NCI-H1105 treated with DMSO at 0.1 percent for 48 hours (cell line): Measurements from ENCODE around the gene TPM2.

Experiments used
- DNase-seq: peaks from one replicate; lab custom pipeline; 2025; lab: John Stamatoyannopoulos, UW

Gene TPM2

DNA sequence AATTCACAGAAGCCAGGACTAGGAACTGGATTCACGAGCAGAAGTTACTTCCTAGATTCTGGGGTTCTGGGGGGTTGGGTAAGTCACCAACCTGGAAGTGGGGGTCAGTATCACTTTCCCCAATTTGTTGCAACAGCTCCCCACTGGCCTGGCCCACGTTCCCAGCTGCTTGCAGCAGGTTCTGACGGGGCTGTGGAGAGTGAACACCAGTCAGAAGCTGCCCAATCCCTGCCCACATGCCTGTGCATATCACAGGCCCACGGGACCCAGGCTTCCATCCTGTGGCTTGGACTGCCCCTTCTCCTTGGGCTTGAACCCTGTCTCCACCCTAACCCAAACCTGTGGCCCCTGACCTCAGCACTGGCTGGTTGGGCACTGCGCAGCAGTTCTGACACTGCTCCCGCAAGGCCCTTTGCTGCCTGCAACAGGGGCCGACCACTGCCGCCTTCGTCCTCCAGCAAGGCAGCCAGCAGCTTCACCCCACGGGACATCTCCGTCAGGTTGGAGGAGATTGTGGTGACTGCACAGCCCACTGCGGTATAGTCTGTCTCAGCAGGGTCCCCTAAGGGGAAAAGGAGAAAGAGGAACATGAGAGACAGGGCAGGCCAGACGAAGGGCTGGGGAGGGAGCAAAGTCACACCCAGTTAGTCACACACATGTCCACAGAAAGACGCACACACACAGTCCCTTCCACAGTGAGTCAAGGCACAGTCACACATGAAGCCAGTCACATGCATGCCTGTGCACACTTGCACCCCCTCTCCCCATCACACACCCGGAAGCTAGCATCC lies 29.2 kb upstream of the TPM2 start:
- DNase-seq, result no peak

DNA sequence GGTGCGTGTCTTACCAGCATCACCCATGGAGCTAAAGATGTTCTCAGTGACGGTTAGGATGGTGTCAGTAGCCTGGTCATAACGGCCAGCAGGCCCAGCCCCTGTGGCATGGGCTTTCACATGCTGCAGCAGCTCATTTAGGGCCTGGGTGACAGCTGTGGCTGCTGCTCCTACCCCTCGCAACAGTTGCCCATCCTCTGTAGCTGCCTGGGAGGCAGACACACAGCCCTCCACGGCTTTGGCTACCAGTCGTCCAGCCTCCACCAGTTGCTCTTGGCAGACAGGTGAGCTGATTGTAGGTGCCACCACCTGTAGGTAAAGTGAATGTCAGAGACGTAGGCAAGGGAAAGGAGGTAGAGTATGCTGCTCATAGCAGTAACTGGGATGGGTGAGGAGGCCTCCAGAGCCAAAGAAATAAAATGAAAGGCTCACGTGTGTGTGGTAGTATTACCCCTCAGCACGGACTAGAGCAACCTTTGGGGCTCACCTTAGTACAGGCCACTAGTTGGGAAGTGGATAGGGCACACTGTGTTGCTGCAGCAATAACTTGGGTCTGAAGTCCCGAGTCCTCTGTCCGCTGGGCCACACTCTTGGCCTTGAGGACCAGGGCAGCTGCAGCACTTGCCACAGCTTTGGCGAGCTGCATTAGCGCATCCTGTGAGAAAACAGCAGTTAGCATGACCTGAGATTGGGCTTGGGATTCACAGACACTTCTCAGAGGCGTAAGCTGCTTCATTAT lies 27.6 kb upstream of the TPM2 start:
- DNase-seq, result no peak

DNA sequence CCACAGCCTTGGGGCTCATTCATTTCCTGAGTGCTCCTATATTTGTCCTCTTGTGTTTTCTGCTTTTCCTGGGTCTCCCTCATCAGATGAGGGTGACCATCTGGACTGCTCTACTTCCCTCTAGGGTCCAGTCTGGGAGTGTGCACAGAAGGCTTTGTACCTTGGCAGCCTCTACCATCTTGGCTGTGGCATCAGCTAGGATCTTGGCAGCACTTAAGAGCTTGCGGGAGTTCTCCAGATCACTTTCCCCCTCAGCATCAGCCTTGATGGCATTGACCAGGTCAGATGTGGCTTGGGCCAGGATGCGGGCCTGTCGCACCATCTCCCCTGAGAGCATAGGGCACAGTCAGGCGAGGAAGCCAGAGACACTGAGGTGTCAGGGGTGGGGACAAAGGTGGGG lies 26.5 kb upstream of the TPM2 start:
- DNase-seq, result no peak

DNA sequence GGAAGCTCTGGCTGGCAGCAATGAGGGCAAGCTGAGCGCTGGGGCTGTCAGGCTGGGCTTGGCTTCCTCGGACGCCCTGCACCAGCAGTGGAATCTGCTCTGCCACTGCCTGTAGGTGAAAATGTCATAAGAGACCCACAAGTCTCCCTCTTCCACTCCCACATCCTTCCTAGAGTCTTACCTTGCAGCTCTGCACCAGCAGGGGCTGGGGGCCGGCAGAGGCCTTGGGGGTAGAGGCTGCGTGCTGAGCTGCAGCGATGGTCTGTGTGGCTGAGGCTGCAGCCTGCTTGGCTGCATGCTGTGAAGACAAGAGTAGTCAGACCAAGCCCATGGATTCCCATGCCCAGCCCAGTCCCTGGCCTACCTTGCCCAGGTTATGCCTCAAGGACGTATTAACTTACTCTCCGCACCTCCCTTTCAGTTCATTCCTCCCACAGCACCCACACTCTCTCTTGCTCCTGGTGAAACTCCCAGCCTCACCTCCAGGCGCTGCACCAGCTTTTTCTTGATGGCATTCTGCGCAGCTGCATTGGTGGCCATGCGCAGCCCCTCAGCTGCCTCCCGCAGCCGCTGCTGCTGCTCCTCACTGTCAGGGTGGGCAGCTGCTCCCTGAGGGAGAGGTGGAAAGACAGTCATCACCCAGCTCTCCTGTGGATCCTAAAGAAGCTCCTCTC lies 25.0 kb upstream of the TPM2 start:
- DNase-seq, result no peak

DNA sequence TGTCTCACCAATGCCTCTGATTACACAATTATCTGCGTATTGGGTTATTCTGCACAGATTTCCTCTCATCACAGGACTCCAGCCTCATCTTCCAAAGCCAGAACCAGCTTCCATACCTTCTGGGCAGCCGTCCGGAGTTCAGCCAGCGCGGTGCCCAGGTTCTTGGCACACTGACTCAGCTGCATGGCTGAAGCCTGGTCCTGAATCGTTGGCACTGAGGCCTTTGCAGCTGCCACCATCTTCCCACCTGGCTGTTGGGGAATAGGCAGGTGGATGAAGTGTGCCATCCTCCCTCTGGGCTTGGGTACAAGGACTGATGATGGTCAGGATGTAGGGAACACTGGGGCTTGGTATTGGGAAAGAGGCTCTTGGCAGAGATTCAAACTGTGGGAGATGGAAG lies 24.4 kb upstream of the TPM2 start:
- no peak for DNase-seq

DNA sequence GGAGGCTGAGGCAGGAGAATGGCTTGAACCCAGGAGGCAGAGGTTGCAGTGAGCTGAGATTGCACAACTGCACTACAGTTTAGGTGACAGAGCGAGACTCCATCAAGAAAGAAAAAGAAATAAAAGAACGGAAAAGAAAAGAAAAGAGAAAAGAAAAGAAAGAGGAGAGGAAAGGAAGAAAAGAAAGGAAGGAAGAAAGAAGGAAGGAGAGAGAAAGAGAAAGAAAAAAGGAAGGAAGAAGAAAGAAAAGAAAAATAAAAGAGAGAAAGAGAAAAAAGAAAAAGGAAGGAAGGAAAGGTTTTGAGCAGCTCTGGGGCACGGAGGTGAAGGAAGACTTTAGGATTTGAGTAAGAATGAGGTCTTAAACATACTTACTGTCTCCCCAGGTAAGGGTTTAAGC lies 23.9 kb upstream of the TPM2 start:
- no peak for DNase-seq

DNA sequence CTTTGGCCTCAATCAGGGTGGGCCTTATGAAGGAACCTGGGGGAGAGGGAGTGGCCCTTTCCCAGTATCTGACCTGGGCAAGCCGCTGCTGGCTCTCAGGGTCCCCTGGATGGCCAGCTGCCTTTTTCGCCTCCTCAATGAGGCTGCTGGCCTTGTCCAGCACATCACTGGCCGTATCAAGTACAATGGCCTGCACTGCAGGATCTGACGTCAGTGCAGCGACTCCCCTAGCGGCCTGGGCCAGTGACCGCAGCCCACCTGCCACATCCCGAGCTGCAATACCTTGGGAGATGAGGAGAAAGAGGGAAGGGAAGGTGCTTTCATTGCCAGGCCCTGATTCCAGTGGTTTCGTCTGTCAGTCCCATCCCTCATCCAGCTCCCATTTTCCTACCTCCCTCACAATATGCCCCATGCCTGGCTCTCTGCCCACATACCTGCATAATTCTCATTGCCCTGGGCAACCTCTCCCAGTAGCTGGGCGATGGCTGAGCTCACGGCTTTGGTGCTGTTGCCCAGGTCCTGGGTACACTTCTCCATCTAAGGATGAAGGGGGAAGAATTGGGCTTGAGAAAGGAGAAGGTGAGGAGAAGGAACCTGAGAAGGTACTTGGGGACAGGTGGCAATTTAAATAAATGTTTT lies 23.2 kb upstream of the TPM2 start:
- DNase-seq, result no peak

DNA sequence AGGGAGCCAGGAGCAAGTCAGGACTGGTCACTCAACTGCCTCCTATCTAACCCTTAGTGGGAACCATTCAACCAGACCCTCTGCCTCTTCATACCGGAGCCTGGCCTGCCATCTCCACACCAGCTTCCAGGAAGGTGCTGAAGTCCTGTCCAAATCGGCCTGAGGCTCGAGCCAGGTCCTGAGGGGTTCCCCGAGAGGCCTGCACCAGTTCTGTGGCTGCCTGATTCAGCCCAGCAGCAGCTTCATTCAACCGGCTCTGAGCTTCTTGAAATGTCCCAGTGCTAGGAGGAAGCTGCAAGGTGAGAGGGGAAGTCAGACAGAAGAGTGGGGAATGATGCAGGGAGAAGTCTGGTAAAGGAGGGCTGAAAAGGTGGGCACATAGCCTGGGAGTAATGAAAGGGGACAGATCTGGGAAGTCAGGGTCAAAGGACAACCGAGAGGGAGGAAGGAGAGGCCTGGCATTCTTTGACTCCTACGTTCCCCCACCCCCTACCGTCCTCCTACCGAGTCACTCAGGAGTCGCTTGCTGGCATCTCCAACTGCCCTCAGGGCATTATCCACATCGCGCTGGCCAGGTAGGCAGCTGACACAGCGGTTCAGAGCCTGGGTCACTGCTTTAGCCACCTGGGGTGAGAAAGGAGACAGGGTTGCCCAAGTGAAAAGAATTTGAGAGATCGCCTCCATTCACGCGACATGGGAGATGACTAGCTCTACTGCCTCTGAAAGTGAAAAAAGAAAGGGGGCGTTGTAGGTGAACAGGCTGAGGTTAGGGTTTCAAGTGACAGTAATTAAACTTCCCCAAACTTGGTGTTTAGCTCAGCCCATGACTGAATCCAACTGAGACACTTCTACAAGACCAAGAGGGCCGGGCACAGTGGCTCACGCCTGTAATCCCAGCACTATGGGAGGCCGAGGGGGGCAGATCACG lies 22.0 kb upstream of the TPM2 start:
- no peak for DNase-seq

DNA sequence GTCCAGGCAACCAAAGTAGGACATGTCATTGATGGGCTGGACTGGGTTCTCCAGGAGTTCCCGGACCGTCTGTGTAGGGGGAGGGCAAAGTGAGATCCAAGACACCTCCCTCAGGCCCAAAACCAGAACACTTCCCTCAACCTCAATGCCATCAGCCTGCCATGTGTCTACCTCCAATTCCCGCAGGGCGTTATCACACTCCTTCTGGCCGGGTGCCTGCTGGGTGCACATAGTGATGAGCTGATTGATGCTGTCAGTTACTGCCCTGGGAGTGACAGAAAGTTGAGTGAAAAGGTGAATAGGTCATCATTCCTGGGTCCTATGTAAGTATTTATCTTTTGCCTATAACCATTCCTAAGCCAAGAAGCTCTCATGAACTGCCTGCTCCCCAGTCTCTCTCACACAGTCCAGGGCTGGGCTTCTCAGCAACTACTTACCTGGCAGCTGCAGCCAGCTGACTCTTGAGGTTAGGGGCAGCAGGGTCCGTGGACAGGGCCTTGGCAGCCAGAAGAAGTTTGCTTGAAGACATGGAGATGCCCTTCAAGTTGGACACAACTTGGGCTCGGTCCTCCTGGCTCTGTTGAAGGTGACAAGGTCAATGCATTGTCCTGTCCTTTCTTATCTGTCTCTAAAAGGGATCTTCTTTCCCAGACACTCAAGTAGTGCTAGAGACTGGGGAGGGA lies 21.2 kb upstream of the TPM2 start:
- no peak for DNase-seq

DNA sequence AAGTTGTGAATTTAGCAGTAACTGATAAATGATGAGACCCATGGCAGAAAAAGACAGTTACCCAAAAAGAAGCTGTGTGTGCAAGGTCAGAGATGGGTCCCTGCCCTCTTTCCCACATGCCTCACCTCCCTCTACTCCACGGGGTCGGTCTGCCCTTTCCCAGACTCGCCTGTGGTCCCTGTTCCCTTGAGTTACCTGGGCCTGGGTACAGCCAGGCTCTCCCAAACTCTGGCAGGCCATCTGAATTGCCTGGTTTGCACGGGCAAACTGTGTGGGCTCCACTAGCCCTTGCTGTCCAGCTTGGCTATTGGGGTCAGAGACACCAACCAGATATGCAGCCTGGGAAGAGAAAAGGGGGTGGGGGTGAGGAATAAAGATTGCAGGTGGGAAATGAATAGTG lies 18.4 kb upstream of the TPM2 start:
- DNase-seq, result no peak

DNA sequence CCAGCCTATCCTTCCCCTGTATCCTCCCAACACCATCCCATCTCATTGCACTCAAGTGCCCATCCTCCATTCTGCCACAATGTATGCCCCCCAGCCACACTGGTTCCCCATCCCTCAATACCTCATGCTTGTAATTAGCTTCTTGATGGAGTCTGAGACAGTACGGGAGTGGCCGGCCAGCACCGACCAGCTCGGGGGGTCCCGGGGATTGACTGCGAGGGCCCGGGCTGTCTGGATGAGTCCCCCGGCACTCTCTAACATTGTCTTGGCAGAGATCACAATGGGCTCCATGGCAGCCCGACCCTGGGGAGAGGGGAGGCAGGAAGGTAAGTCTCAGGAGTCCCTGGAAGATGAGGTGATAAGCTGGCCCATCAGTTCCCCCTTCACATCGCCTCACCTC lies 17.2 kb upstream of the TPM2 start:
- DNase-seq, result no peak

DNA sequence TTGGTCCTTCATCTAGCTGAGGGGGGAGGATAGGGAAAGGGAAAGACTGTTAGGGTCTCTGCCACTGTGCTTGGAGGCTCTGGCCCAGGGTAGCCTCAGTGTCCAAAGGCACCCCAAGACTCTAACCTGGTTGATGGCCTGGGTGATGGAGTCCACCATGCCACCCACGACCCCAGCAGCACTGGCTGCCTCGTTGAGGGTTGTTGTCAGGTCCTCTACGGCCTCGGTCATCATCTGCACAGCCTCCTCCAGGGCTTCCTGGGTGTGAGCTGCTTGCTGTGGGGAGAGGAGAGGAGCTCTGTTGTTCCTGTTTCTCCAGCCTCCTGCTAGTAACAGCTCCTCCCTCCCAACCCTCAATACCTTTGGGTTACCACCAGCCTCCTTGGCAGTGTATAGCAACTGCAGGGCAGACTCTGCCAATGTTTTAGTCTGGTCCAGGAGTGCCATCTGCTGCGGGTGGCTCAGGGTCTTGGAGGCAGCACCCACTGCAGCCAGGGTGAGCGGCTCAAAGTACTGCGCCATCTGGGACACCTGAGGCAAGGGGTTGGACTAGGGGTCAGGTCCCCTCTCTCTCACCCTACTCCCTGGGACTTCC lies 16.2 kb upstream of the TPM2 start:
- DNase-seq, result no peak

DNA sequence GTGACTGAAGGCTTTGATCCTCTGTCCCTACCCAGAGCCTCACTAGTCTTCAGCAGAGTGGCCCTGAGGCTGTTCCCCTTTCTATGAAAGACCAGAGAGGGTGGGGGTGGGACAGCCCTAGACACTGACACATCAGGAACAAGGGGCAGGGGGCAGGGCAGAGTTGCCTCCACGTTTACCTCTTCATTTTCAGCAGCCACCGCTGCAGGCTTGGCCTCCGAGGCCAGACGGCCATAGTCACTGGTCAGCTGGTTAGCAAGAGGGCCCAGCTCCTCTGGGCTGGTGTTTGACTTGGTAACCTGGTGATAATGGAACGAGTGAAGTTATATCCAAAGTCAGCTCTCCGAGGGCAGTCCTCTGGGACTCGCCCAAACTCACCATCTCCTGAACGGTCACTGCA lies 15.6 kb upstream of the TPM2 start:
- DNase-seq, result no peak

DNA sequence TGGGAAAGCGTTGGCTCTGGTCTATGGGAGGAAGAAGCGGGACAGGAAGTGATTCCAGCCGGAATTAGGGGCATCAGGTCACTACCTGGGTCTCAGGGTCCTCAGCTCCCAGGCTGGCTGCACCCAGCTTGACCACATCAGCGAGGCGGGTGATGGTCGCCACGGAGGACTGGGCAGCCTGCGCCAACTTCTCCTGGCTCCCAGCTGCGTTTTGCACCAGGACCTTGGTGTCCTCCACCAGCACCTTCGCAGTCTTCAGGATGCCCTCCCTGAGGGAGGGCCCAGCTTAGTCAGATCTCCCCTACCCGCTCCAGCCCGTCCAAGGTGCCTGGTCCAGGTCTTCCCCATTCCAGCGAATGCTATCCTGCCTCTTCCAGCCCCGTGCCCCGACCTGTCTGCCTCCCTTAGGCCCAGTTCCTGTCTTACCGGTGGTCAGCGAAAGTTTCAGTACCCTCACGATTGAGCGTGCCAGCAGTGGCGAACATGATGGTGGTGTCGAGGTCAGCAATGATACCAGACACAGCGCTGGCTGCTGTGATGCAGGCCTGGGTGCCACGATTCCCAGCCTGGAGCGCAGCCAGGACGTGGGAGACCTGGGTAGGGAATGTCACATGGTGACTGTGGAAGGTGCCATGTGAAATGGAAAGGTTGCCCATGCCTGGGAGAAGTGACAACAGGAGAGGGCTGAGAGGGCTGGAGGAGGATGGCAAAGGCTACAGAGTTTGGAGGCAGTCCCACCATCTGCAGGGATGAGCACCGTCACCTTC lies 14.4 kb upstream of the TPM2 start:
- DNase-seq, result no peak

DNA sequence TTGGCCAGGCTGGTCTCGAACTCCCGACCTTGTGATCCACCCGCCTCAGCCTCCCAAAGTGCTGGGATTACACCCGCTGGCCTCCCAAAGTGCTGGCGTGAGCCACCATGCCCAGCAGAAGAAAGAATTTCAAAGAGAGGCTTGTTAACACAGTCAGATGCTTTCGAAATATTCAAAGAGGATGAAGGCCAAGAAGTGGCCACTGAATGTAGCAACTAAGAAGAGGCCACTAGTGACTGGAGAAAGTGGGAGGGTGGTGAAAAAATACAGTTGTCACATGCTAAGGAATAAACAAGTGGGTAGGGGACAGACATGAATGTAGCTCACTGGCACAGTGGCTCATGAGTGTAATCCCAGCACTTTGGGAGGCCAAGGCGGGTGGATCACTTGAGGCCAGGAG lies 13.0 kb upstream of the TPM2 start:
- no peak for DNase-seq

DNA sequence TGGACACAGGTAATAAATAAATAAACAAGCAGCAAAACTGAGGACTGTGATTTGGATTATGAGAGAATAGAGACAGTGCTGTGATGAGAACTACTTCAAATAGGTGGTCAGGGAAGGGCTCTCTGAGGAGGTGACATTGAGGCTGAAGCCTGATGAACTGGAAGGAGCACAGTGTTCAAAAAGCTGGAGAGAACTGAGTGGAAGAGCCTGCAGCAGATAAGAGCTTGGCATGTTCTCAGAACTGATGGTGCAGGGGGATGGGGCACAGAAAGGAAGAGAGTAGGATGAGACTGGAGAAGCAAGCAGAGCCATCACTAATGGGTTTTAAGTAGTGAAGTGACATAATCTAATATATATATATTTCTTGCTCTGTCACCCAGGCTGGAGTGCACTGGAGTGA lies 11.2 kb upstream of the TPM2 start:
- no peak for DNase-seq

DNA sequence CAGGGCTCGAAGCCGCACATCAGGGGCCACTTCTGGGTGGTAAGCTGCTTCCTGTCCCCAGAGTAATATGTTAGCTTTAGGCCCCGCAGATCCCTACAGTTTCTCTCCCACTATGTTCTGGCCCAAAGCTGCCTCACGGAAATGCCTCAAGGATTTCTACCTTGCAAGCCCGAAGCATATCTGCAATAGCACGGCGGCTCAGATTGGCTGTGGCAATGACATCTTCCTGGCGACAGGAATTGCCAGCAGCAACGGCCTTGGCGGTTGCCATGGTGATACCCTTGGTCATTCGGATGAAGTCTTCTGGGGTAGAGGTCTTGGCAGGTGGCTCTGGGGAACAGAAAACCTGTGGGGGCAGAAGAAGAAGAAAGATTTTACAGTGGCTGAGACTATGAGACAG lies 10.3 kb upstream of the TPM2 start:
- DNase-seq, result no peak

DNA sequence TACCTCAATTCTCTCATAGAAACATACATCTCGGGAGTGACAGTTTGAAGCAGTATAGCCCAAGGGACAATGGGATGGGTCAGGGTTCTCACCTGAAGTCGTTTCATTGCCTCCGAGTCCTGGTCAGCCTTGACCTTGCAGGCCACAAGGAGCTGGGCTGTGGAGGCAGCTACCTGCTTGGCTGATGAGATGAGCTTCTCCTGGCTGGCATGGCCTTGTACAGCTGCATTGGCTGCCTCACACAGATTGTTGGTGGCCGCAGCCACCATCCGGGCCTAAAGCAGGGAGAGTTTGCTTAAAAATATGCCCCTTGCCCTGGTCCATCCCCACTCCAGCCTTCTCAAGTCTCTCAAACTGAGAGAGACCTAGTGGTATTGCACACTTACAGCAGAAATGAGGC lies 8.5 kb upstream of the TPM2 start:
- DNase-seq, result no peak

DNA sequence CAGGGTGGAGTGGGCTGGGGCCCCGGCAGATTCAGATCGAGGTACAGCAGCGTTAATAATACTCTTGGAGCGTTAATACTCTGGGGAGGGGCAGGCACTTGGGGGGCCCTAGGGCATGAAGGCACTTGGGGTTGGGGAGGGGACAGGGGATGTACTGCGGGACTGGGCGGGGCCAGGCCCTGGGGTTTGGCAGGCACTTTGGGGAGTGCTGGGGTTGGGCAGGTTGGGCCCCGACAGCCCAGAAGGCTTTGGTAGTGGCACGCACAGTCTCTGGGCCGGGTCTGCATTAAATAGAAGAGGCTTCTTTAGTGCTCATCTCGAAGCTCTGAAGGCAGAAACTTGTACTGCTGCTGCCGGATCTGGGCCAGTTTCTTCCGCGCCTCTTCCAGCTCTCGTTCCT lies 7.8 kb upstream of the TPM2 start:
- DNase-seq, result no peak
